Measurements from ENCODE around the gene CHN1. TPM values are rescaled to one million over a fixed set of nuclear protein-coding genes. Genes with fewer than 3 reads are reported as not detected.

CHN1 gene
- total RNA-seq, 2 experiments from 2014 or later, result 5.3 to 5.6 TPM

DNA sequence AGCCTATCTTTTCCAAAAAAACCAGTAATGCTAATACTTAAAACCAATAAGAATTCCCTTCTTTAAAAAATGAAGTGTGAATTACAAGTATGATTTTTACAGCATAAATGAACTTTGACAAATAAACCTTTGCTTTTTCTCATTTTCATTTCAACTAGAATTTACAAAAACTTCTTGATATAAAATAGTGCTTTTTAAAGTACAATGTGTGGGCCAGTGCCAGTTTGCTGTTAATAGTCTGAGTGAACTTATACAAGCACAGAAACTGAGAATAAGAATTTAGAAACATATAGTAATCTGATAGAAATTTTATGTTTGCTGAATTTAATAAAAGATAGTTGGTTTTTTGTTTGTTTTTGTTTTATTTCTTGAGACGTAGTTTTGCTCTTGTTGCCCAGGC is 197.2 kb downstream of the CHN1 start:
- H3K36me3 ChIP-seq (ENCODE audit: insufficient read depth, low read length), result no peaks in the 10 kb centered on the region
- no peak overlapping the region for H3K4me3 Mint-ChIP-seq
- intact Hi-C loops (cut with DNase I, micrococcal nuclease), result no loop called here
- H3K27me3 Mint-ChIP-seq, result no peaks in the 10 kb centered on the region
- H3K27me3 ChIP-seq (ENCODE audit: control insufficient read depth in 1 of 2, insufficient read depth in 2 of 2, low read length in 2 of 2), result no peaks in the 10 kb centered on the region
- no peak for TF ChIP-seq CTCF (IDR thresholded peaks at IDR 0.05)
- H3K4me1 Mint-ChIP-seq (ENCODE audit: low read depth), result no peaks in the 10 kb centered on the region
- POLR2A ChIA-PET, result no interaction called here
- no peaks in the 10 kb centered on the region for H3K9me3 ChIP-seq (ENCODE audit: control insufficient read depth in 1 of 2, insufficient read depth in 1 of 2, low read length in 2 of 2)
- no peak overlapping the region for H3K4me3 ChIP-seq (ENCODE audit: low read length)
- DNase-seq, result no peak
- H3K27ac ChIP-seq (ENCODE audit: low read depth in 1 of 2, low read length in 2 of 2), result no peak overlapping the region
- H3K27ac Mint-ChIP-seq, result no peak overlapping the region
- no peaks in the 10 kb centered on the region for H3K4me1 ChIP-seq (ENCODE audit: insufficient read depth, low read length)
- no peaks in the 10 kb centered on the region for H3K9me3 Mint-ChIP-seq
- no peak for ATAC-seq (ENCODE audit: poor library complexity)
- CTCF ChIA-PET, result no interaction called here
- H3K36me3 Mint-ChIP-seq (ENCODE audit: low read depth), result no peaks in the 10 kb centered on the region

DNA sequence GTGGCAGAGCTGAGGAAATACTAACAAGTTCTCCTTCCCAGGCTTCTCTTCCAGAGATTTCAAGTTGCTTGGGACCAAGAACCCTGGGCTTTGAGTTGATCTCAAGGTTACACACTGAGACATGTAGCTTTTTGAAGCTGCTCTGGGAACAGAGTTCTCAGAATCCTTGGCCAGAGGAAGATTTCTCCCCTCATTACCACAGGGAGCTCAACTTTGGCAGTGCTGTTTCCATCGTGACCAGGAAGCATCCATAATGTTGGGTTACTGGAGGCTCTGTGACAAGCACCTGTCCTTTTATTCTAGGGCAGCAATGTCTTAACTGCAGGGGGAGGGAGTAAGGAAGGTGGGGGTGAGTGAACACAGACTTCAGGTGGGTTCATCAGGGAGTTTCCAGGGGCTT is 199.4 kb downstream of the CHN1 start:
- no peaks in the 10 kb centered on the region for H3K9me3 Mint-ChIP-seq
- no peak overlapping the region for H3K27ac ChIP-seq (ENCODE audit: low read depth in 1 of 2, low read length in 2 of 2)
- CTCF ChIA-PET, result interaction anchor here (1.0 kb wide), 1 partner anchor 17 kb away, joined by 3 read pairs; no protein-coding TSS in a partner anchor

GRCh38 chr2:174802459-174802858 is 202.7 kb downstream of the CHN1 start:
- POLR2A ChIA-PET, result no interaction called here

More for the DNA sequence above, 199.4 kb downstream of the CHN1 start:
- TF ChIP-seq CTCF (IDR thresholded peaks at IDR 0.05), result no peak
- H3K4me3 Mint-ChIP-seq, result no peak overlapping the region
- no peaks in the 10 kb centered on the region for H3K27me3 Mint-ChIP-seq
- no peak overlapping the region for H3K4me3 ChIP-seq (ENCODE audit: low read length)
- POLR2A ChIA-PET, result no interaction called here
- no peaks in the 10 kb centered on the region for H3K9me3 ChIP-seq (ENCODE audit: control insufficient read depth in 1 of 2, insufficient read depth in 1 of 2, low read length in 2 of 2)
- H3K36me3 ChIP-seq (ENCODE audit: insufficient read depth, low read length), result no peaks in the 10 kb centered on the region
- DNase-seq (no peak), ATAC-seq (ENCODE audit: poor library complexity) (no peak)
- H3K27ac Mint-ChIP-seq, result no peak overlapping the region
- intact Hi-C loops (cut with DNase I, micrococcal nuclease), result no loop called here
- H3K36me3 Mint-ChIP-seq (ENCODE audit: low read depth), result no peaks in the 10 kb centered on the region
- no peaks in the 10 kb centered on the region for H3K4me1 ChIP-seq (ENCODE audit: insufficient read depth, low read length)
- no peaks in the 10 kb centered on the region for H3K27me3 ChIP-seq (ENCODE audit: control insufficient read depth in 1 of 2, insufficient read depth in 2 of 2, low read length in 2 of 2)
- H3K4me1 Mint-ChIP-seq (ENCODE audit: low read depth), result no peaks in the 10 kb centered on the region

More at GRCh38 chr2:174802459-174802858, 202.7 kb downstream of the CHN1 start:
- Histone ChIP-seq H3K4me1 (ENCODE audit: insufficient read depth, low read length) (no peaks in the 10 kb centered on the region), H3K27ac (ENCODE audit: low read depth in 1 of 2, low read length in 2 of 2) (no peak overlapping the region), H3K9me3 (ENCODE audit: control insufficient read depth in 1 of 2, insufficient read depth in 1 of 2, low read length in 2 of 2) (no peaks in the 10 kb centered on the region), H3K36me3 (ENCODE audit: insufficient read depth, low read length) (no peaks in the 10 kb centered on the region), H3K4me3 (ENCODE audit: low read length) (no peak overlapping the region), H3K27me3 (ENCODE audit: control insufficient read depth in 1 of 2, insufficient read depth in 2 of 2, low read length in 2 of 2) (no peaks in the 10 kb centered on the region)
- intact Hi-C loops (cut with DNase I, micrococcal nuclease), result no loop called here
- Mint-ChIP-seq H3K4me3 (no peak overlapping the region), H3K4me1 (ENCODE audit: low read depth) (no peaks in the 10 kb centered on the region), H3K36me3 (ENCODE audit: low read depth) (no peaks in the 10 kb centered on the region), H3K27ac (no peak overlapping the region), H3K9me3 (no peaks in the 10 kb centered on the region), H3K27me3 (no peaks in the 10 kb centered on the region)
- no peak for TF ChIP-seq CTCF (IDR thresholded peaks at IDR 0.05)
- ATAC-seq (ENCODE audit: poor library complexity), result no peak
- no peak for DNase-seq
- CTCF ChIA-PET, result interaction anchor here (0.9 kb wide), 1 partner anchor 53 kb away, joined by 3 read pairs; no protein-coding TSS in a partner anchor

Data from CD4-positive, alpha-beta T cell (primary cell).